H1 (cell line): ENCODE measurements around the gene NRN1L. TPM values are rescaled to one million over a fixed set of nuclear protein-coding genes. Genes with fewer than 3 reads are reported as not detected.

Experiments used
- CTCF ChIA-PET: fragments of 300-600 bp; sonication (Branson Sonifier 250); formaldehyde crosslinking; loops from one replicate; lab custom pipeline; 2021; ENCODE audit not compliant: partially characterized antibody; lab: Charles Lee
- POLR2A ChIA-PET: fragments of 300-600 bp; sonication (Branson Sonifier 250); formaldehyde crosslinking; loops from one replicate; lab custom pipeline; 2021; ENCODE audit warnings: inconsistent platforms; ENCODE audit not compliant: partially characterized antibody; lab: Charles Lee
- DNase-seq, 2 experiments: peaks; one replicate each; pipeline versions ENCODE4 v3.0.0 to v3.0.0-alpha.2; 2010 to 2022; ENCODE audit warnings: low spot score in 2 of 2, low read depth in 1 of 2, mixed read lengths in 1 of 2
- FAIRE-seq: peaks from 2 replicates; lab custom pipeline; 2011; peaks lifted over from hg19 to GRCh38; lab: Jason Lieb, UNC
- H2AFZ ChIP-seq: 2 replicates; pipeline ENCODE4 v1.8.1; 2012; ENCODE audit warnings: low read length, inconsistent platforms
- H2AK5ac ChIP-seq: 2 replicates; pipeline ENCODE4 v1.6.1; 2013; ENCODE audit warnings: low read depth, low read length
- H2BK120ac ChIP-seq: replicated peaks from 2 replicates; pipeline ENCODE3; 2013; ENCODE audit warnings: low read depth, low read length, inconsistent platforms
- H2BK12ac ChIP-seq: 2 replicates; pipeline ENCODE4 v1.6.1; 2013; ENCODE audit warnings: low read depth, low read length
- H2BK15ac ChIP-seq: 2 replicates; pipeline ENCODE4 v1.6.1; 2013; ENCODE audit warnings: low read length
- H2BK20ac ChIP-seq: 2 replicates; pipeline ENCODE4 v1.6.1; 2013; ENCODE audit warnings: low read length
- H2BK5ac ChIP-seq: 2 replicates; pipeline ENCODE4 v1.6.1; 2013; ENCODE audit warnings: low read depth, low read length
- H3K14ac ChIP-seq: 2 replicates; pipeline ENCODE4 v1.6.1; 2013; ENCODE audit warnings: inconsistent platforms; ENCODE audit not compliant: insufficient read length
- H3K18ac ChIP-seq: 2 replicates; pipeline ENCODE4 v1.6.1; 2013; ENCODE audit warnings: low read length; ENCODE audit errors: extremely low read depth
- H3K23ac ChIP-seq: 2 replicates; pipeline ENCODE4 v1.6.1; 2013; ENCODE audit warnings: inconsistent platforms; ENCODE audit not compliant: insufficient read length
- H3K23me2 ChIP-seq: 2 replicates; pipeline ENCODE4 v1.6.1; 2013; ENCODE audit warnings: low read depth, low read length
- H3K27ac ChIP-seq: 2 replicates; pipeline ENCODE4 v1.6.1; 2011; ENCODE audit warnings: low read depth, low read length, inconsistent platforms
- H3K27me3 ChIP-seq, 4 experiments: replicated peaks in 1 of 4; 1 replicate in 1 of 4; 2 replicates in 3 of 4; pipeline versions ENCODE4 v1.6.1 to v1.8.1; 2011 to 2013; ENCODE audit warnings: low read length in 3 of 4, mild to moderate bottlenecking in 3 of 4, inconsistent platforms in 2 of 4, mixed read lengths in 2 of 4, moderate library complexity in 1 of 4; ENCODE audit not compliant: control insufficient read depth in 3 of 4, insufficient read depth in 3 of 4; ENCODE audit errors: extremely low read depth in 1 of 4
- H3K36me3 ChIP-seq, 4 experiments: 2 replicates each; pipeline versions ENCODE4 v1.6.1 to v1.8.1; 2011 to 2013; ENCODE audit warnings: mild to moderate bottlenecking in 4 of 4, low read length in 3 of 4, moderate library complexity in 2 of 4, control low read depth in 1 of 4, inconsistent platforms in 1 of 4; ENCODE audit not compliant: insufficient read depth in 4 of 4, control insufficient read depth in 2 of 4
- H3K4ac ChIP-seq: replicated peaks from 2 replicates; pipeline ENCODE3; 2013; ENCODE audit warnings: low read length, low read depth, mixed read lengths, inconsistent platforms; ENCODE audit not compliant: insufficient read length
- H3K4me1 ChIP-seq, 4 experiments: replicated peaks in 1 of 4; 1 replicate in 1 of 4; 2 replicates in 3 of 4; pipeline versions ENCODE4 v1.6.1 to v1.8.1; 2011 to 2013; ENCODE audit warnings: low read length in 3 of 4, inconsistent platforms in 2 of 4, mixed read lengths in 1 of 4; ENCODE audit not compliant: insufficient read depth in 4 of 4, control insufficient read depth in 3 of 4
- H3K4me2 ChIP-seq, 2 experiments: 2 replicates each; pipeline versions ENCODE4 v1.6.1 to v1.8.1; 2011 to 2013; ENCODE audit warnings: low read depth in 2 of 2, low read length in 2 of 2, control low read depth in 1 of 2, inconsistent platforms in 1 of 2, mild to moderate bottlenecking in 1 of 2; ENCODE audit not compliant: insufficient read depth in 1 of 2
- H3K4me3 ChIP-seq, 4 experiments: fragments of 200-600, 300-600 bp in 1 of 4; sonication (generic), shearing (Covaris generic), sonication (Bioruptor Twin) in 1 of 4; 2 replicates each; pipeline versions ENCODE4 v1.5.1 to v1.8.1; 2011 to 2016; ENCODE audit warnings: low read length in 4 of 4, low read depth in 3 of 4, control low read depth in 2 of 4, inconsistent platforms in 2 of 4, mild to moderate bottlenecking in 2 of 4, mixed read lengths in 1 of 4, moderate library complexity in 1 of 4; ENCODE audit not compliant: insufficient read depth in 2 of 4; ENCODE audit errors: extremely low read depth in 1 of 4
- H3K56ac ChIP-seq: replicated peaks from 2 replicates; pipeline ENCODE3; 2013; ENCODE audit warnings: low read depth, mild to moderate bottlenecking, mixed read lengths, low read length, inconsistent platforms; ENCODE audit not compliant: insufficient read length
- H3K79me1 ChIP-seq: 2 replicates; pipeline ENCODE4 v1.6.1; 2013; ENCODE audit warnings: low read depth, low read length, control low read depth
- H3K79me2 ChIP-seq, 2 experiments: 2 replicates each; pipeline versions ENCODE4 v1.6.1 to v1.8.1; 2012 to 2013; ENCODE audit warnings: low read length in 2 of 2, mild to moderate bottlenecking in 2 of 2, inconsistent platforms in 1 of 2; ENCODE audit not compliant: insufficient read depth in 2 of 2, control insufficient read depth in 1 of 2
- H3K9ac ChIP-seq, 4 experiments: replicated peaks in 1 of 4; 1 replicate in 1 of 4; 2 replicates in 3 of 4; pipeline versions ENCODE4 v1.6.1 to v1.8.1; 2011 to 2013; ENCODE audit warnings: low read depth in 3 of 4, low read length in 3 of 4, control low read depth in 2 of 4, mild to moderate bottlenecking in 2 of 4, moderate library complexity in 2 of 4, inconsistent platforms in 1 of 4; ENCODE audit errors: extremely low read depth in 1 of 4
- H3K9me3 ChIP-seq, 2 experiments: 2 replicates each; pipeline versions ENCODE4 v1.6.1 to v1.8.1; 2012 to 2013; ENCODE audit warnings: mild to moderate bottlenecking in 2 of 2, moderate library complexity in 2 of 2, control low read depth in 1 of 2, inconsistent platforms in 1 of 2, low read depth in 1 of 2, low read length in 1 of 2, mixed read lengths in 1 of 2; ENCODE audit not compliant: insufficient read depth in 2 of 2
- H4K20me1 ChIP-seq, 2 experiments: replicated peaks in 1 of 2; 2 replicates each; pipeline versions ENCODE3 to v1.8.1; 2011 to 2013; ENCODE audit warnings: inconsistent platforms in 2 of 2, low read length in 2 of 2, mild to moderate bottlenecking in 1 of 2; ENCODE audit not compliant: insufficient read depth in 2 of 2, control insufficient read depth in 1 of 2
- H4K5ac ChIP-seq: 2 replicates; pipeline ENCODE4 v1.6.1; 2013; ENCODE audit warnings: low read length, low read depth, mixed read lengths, inconsistent platforms; ENCODE audit not compliant: insufficient read length
- H4K8ac ChIP-seq: 2 replicates; pipeline ENCODE4 v1.8.0; 2013; ENCODE audit warnings: mild to moderate bottlenecking, moderate library complexity, low read length, inconsistent platforms; ENCODE audit not compliant: insufficient read depth; ENCODE audit errors: extremely low read depth
- H4K91ac ChIP-seq: replicated peaks from 2 replicates; pipeline ENCODE3; 2013; ENCODE audit warnings: low read length, mixed read lengths, inconsistent platforms; ENCODE audit not compliant: insufficient read length
- BCL11A ChIP-seq, 2 experiments: IDR thresholded peaks; one replicate each; pipeline ENCODE4 v1.6.1; 2011; ENCODE audit warnings: low read depth in 2 of 2, low read length in 2 of 2, mild to moderate bottlenecking in 2 of 2
- BRCA1 ChIP-seq: IDR thresholded peaks from 2 replicates; pipeline ENCODE4 v1.6.1; 2012; ENCODE audit warnings: low read depth, low read length, improper control_type of control experiment
- JUN ChIP-seq: IDR thresholded peaks from 2 replicates; pipeline ENCODE4 v1.6.1; 2011; ENCODE audit warnings: low read depth, mild to moderate bottlenecking, improper control_type of control experiment, low read length
- JUND ChIP-seq: IDR thresholded peaks from 2 replicates; pipeline ENCODE4 v1.6.1; 2011; ENCODE audit warnings: mild to moderate bottlenecking, improper control_type of control experiment, low read length
- SUZ12 ChIP-seq: fragments of 200-600 bp; sonication (generic); IDR thresholded peaks from 2 replicates; pipeline ENCODE4 v1.6.1; 2012; ENCODE audit warnings: mild to moderate bottlenecking, inconsistent platforms, low read length, moderate library complexity, mixed read lengths
- WGBS, 2 experiments: shearing (Covaris generic) in 1 of 2; methylation state at CpG; one replicate each; pipeline versions ENCODE4 v1.1.6 to v1.1.7; 2013 to 2015; ENCODE audit warnings: low lambda C conversion rate in 2 of 2, mixed read lengths in 2 of 2, inconsistent platforms in 1 of 2, low coverage in 1 of 2, missing lambda C conversion rate in 1 of 2; ENCODE audit not compliant: insufficient replicate concordance in 2 of 2, insufficient coverage in 1 of 2, insufficient read length in 1 of 2; ENCODE audit errors: extremely low coverage in 1 of 2, missing lambda C conversion rate in 1 of 2; 5-methylcytosine and 5-hydroxymethylcytosine counted together
- polyA plus RNA-seq, 7 experiments: library from polyadenylated mRNA; depleted of rRNA in 3 of 7; stranded (reverse) in 5 of 7; unstranded in 2 of 7; fragments of >200 nt in 5 of 7; fragments of 200-250 nt in 2 of 7; gene quantifications; 1 replicate in 5 of 7; 2 replicates in 1 of 7; 4 replicates in 1 of 7; pipeline versions ENCODE4 v1.2.1 to v1.2.3, GENCODE V29; 2011 to 2013; ENCODE audit warnings: missing spikeins in 2 of 7, mixed read lengths in 2 of 7
- total RNA-seq: library from RNA; stranded (reverse); fragmentation: NEBNext Ultra II Directional; extraction: Animal tissue kit (Norgen Biotek cat#: 25700); gene quantifications from 2 replicates; pipeline ENCODE4 v1.2.1, GENCODE V29; 2021

Gene NRN1L
- total and polyA plus RNA-seq, 2 of the 8 experiments (the other 6 are each of a cell fraction or from before 2014, with no cell fraction given), result 4.1 to 35.2 TPM

DNA sequence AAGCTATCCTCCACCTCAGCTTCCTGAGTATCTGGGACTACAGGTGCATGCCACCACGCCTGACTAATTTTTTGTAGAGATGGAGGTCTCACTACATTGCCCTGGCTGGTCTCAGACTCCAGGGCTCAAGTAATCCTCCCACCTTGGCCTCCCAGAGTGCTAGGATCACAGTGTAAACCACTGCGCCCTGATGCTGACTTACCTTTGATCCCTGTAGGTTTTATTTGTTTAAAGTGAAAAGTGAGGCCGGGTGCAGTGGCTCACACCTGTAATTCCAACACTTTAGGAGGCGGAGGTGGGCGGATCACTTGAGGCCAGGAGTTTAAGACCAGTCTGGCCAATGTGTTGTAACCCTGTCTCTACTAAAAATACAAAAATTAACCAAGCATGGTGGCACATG is 17.0 kb downstream of the NRN1L start:
- Histone ChIP-seq H4K91ac (no peak overlapping the region), H3K27ac (no peak overlapping the region), H2AFZ (no peak overlapping the region), H2BK5ac (no peak overlapping the region), H3K9ac (no peak overlapping the region), H3K56ac (no peak overlapping the region), H3K4ac (no peak overlapping the region), H2BK120ac (no peak overlapping the region), H3K4me3 (no peak overlapping the region), H4K20me1 (peaks cover 2 to 5% of the 10 kb centered on the region in 2 experiments), H3K36me3 (no peaks in the 10 kb centered on the region; a peak in 1 of 8 replicates), H2AK5ac (no peak overlapping the region), H3K14ac (no peak overlapping the region), H3K27me3 (no peaks in the 10 kb centered on the region), H3K23me2 (no peaks in the 10 kb centered on the region), H2BK20ac (no peak overlapping the region), H2BK12ac (no peak overlapping the region), H3K4me1 (no peaks in the 10 kb centered on the region), H3K18ac (no peak overlapping the region), H4K8ac (no peak overlapping the region), H3K23ac (no peak overlapping the region), H3K79me1 (peaks cover 12% of the 10 kb centered on the region), H3K79me2 (peaks cover 3 to 21% of the 10 kb centered on the region in 2 experiments; a peak in 3 of 4 replicates), H2BK15ac (no peak overlapping the region), H4K5ac (no peak overlapping the region), H3K4me2 (no peak overlapping the region), H3K9me3 (no peaks in the 10 kb centered on the region)
- FAIRE-seq (no peak), DNase-seq (no peak)
- POLR2A ChIA-PET, result interaction anchor here (0.7 to 1.1 kb wide), 3 partner anchors 8 to 340 kb away, joined by 3 to 4 read pairs (median 3); partner anchors contain the start of gene PSKH1
- TF ChIP-seq SUZ12 (no peak), BRCA1 (no peak), JUND (no peak), JUN (no peak), BCL11A (IDR thresholded peaks at IDR 0.05; ENCODE audit: low read depth in 2 of 2, low read length in 2 of 2) (no peak)
- CTCF ChIA-PET, result interaction anchor here (0.7 to 1.7 kb wide), 5 partner anchors 21 to 165 kb away, joined by 3 to 5 read pairs (median 4); no protein-coding TSS in a partner anchor
- WGBS, 2 experiments, result 91% methylated on average over 5 of the region's 5 CpGs; no CpG with 5 or more reads in 1 of the 2 experiments
